ENCODE measurements around the gene HTR5A. TPM values are rescaled to one million over a fixed set of nuclear protein-coding genes. Genes with fewer than 3 reads are reported as not detected.

Gene HTR5A
- total RNA-seq, 4 donors from 2014 or later = not detected

DNA sequence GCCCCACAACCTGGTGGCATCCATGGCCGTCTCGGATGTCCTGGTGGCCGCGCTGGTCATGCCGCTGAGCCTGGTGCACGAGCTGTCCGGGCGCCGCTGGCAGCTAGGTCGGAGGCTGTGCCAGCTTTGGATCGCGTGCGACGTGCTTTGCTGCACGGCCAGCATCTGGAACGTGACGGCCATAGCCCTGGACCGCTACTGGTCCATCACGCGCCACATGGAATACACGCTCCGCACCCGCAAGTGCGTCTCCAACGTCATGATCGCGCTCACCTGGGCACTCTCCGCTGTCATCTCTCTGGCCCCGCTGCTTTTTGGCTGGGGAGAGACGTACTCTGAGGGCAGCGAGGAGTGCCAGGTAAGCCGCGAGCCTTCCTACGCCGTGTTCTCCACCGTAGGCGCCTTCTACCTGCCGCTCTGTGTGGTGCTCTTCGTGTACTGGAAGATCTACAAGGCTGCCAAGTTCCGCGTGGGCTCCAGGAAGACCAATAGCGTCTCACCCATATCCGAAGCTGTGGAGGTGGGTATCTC is 1.1 kb downstream of the HTR5A start:
- Histone ChIP-seq H3K27ac (no peak overlapping the region), H3K36me3 (no peaks in the 10 kb centered on the region), H3K9me3 (no peaks in the 10 kb centered on the region), H3K27me3 (no peaks in the 10 kb centered on the region), H3K4me3 (no peak overlapping the region), H3K4me1 (no peaks in the 10 kb centered on the region)
- DNase-seq = no peak
- TF ChIP-seq, protein P1, sequence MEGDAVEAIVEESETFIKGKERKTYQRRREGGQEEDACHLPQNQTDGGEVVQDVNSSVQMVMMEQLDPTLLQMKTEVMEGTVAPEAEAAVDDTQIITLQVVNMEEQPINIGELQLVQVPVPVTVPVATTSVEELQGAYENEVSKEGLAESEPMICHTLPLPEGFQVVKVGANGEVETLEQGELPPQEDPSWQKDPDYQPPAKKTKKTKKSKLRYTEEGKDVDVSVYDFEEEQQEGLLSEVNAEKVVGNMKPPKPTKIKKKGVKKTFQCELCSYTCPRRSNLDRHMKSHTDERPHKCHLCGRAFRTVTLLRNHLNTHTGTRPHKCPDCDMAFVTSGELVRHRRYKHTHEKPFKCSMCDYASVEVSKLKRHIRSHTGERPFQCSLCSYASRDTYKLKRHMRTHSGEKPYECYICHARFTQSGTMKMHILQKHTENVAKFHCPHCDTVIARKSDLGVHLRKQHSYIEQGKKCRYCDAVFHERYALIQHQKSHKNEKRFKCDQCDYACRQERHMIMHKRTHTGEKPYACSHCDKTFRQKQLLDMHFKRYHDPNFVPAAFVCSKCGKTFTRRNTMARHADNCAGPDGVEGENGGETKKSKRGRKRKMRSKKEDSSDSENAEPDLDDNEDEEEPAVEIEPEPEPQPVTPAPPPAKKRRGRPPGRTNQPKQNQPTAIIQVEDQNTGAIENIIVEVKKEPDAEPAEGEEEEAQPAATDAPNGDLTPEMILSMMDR (IDR thresholded peaks at IDR 0.05) = no peak
- no peak for TF ChIP-seq POLR2A (IDR thresholded peaks at IDR 0.05)

DNA sequence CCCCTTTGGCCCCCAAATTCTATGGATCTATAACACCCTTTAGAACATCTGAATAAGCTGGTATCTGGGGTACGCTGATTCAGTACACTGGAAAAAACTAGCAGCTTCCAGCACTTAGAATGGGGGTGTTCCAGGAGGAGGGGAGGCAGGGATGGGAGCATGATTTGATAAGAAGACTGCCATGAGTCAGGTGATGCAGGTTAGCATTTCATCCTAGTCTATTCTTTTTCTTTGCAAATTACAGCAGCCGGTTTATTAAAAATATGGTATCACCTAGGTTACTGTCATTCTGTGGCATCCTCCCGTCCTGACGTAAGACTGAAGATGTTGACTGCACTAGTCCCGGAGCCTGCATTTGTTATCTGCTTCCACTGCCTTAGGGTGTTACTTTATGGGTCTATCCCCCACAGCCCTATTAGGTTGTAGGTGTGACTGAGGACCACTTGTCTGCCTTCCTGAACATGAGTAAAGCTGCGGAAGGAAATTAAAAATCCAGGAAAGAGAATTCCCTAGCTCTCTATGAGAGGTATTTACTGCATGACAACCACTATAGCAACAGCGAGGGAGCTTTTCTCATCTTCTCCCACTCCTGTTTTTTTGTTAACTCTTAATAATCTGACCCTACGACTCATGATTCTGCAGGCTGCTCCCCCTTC is 1.9 kb downstream of the HTR5A start:
- DNase-seq = no peak
- H3K27me3 ChIP-seq = no peaks in the 10 kb centered on the region

DNA sequence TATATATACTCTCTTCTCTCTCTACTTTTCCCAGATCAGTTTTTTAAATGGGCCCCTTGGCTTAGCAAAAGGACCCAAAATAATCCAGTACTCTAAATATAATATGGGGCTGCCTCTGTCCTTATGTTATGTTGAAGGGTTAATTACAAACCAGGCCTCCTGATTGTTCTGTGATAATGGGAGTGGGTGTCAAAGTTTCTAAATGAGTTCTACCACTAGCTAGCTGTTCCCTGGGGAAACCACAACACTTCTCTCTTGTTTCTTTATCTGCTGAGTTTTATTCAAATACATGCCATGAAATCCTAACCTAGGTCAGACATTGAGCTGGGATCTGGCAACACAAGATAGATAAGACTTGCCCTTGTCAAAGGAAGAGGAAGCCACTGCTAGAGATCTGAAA is 3.8 kb downstream of the HTR5A start:
- Histone ChIP-seq H3K27ac (no peak overlapping the region), H3K4me1 (no peaks in the 10 kb centered on the region)

More for the DNA sequence above, 1.9 kb downstream of the HTR5A start:
- Histone ChIP-seq H3K9me3 (no peaks in the 10 kb centered on the region), H3K4me1 (no peaks in the 10 kb centered on the region), H3K36me3 (no peaks in the 10 kb centered on the region), H3K27ac (no peak overlapping the region), H3K4me3 (no peak overlapping the region)
- TF ChIP-seq POLR2A (IDR thresholded peaks at IDR 0.05) = no peak
- TF ChIP-seq, protein P1 (IDR thresholded peaks at IDR 0.05) = no peak

DNA sequence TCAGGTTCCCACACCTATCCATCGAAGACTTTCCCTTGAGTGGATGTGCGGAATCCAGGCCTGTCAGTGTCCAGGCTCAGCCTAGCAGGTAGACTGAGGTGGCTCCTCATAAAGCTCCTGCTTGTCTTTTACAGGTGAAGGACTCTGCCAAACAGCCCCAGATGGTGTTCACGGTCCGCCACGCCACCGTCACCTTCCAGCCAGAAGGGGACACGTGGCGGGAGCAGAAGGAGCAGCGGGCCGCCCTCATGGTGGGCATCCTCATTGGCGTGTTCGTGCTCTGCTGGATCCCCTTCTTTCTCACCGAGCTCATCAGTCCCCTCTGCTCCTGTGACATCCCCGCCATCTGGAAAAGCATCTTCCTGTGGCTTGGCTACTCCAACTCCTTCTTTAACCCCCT is 13.9 kb downstream of the HTR5A start:
- H3K4me1 ChIP-seq = no peaks in the 10 kb centered on the region
- H3K4me3 ChIP-seq = no peak overlapping the region
- no peak overlapping the region for H3K27ac ChIP-seq
- H3K27me3 ChIP-seq = no peaks in the 10 kb centered on the region
- no peaks in the 10 kb centered on the region for H3K9me3 ChIP-seq
- no peak for DNase-seq
- no peaks in the 10 kb centered on the region for H3K36me3 ChIP-seq
- TF ChIP-seq POLR2A (IDR thresholded peaks at IDR 0.05) = no peak
- TF ChIP-seq, protein P1 (IDR thresholded peaks at IDR 0.05) = no peak

More for the DNA sequence above, 3.8 kb downstream of the HTR5A start:
- TF ChIP-seq, protein P1 (IDR thresholded peaks at IDR 0.05) = no peak
- no peak for TF ChIP-seq POLR2A (IDR thresholded peaks at IDR 0.05)
- H3K4me3 ChIP-seq = no peak overlapping the region
- H3K36me3 ChIP-seq = no peaks in the 10 kb centered on the region
- DNase-seq = no peak
- no peaks in the 10 kb centered on the region for H3K9me3 ChIP-seq
- H3K27me3 ChIP-seq = no peaks in the 10 kb centered on the region

DNA sequence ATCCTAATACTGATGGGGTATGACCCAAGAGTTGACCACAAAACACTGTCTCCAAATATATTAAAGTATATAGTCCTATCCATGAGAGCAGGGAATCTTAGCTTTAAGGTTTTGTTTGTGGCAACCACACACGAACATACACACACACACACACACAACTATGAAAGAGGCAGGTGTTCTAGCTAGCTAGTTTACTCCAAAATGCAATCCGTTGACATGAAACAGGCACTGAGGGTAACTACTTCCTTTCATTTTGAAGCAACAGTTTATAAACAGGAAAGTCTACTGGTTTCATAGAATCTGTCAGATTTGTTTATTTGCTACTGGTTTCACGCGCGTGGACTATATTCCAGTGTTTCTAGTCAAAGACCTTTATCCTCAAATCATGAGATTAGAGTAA is 14.8 kb downstream of the HTR5A start:
- H3K36me3 ChIP-seq = no peaks in the 10 kb centered on the region
- no peak for DNase-seq
- TF ChIP-seq, protein P1 (IDR thresholded peaks at IDR 0.05) = no peak
- no peak for TF ChIP-seq POLR2A (IDR thresholded peaks at IDR 0.05)
- H3K4me3 ChIP-seq = no peak overlapping the region
- H3K27me3 ChIP-seq = no peaks in the 10 kb centered on the region
- H3K4me1 ChIP-seq = no peaks in the 10 kb centered on the region
- H3K27ac ChIP-seq = no peak overlapping the region
- no peaks in the 10 kb centered on the region for H3K9me3 ChIP-seq

All from Peyer's patch (tissue), 4 donors.